OCI-LY3 (cell line): Measurements from ENCODE around the gene IL22.

Experiments
- EZH2phosphoT487 ChIP-seq: fragments of 200-600 bp; shearing (Covaris generic); IDR thresholded peaks from 2 replicates; pipeline ENCODE4 v1.6.1; 2018; ENCODE audit warnings: antibody characterized with exemption, mixed run types, low read depth
- TF ChIP-seq, protein P1 (sequence below): fragments of 200-600, 300-600 bp; sonication (generic); IDR thresholded peaks from 2 replicates; pipeline ENCODE4 v1.5.1; 2014; ENCODE audit warnings: antibody characterized with exemption, low read length, low read depth

GRCh38 chr12:68207276-68207675 lies 46.1 kb downstream of the IL22 start:
- no peak for TF ChIP-seq EZH2phosphoT487
- TF ChIP-seq, protein P1, sequence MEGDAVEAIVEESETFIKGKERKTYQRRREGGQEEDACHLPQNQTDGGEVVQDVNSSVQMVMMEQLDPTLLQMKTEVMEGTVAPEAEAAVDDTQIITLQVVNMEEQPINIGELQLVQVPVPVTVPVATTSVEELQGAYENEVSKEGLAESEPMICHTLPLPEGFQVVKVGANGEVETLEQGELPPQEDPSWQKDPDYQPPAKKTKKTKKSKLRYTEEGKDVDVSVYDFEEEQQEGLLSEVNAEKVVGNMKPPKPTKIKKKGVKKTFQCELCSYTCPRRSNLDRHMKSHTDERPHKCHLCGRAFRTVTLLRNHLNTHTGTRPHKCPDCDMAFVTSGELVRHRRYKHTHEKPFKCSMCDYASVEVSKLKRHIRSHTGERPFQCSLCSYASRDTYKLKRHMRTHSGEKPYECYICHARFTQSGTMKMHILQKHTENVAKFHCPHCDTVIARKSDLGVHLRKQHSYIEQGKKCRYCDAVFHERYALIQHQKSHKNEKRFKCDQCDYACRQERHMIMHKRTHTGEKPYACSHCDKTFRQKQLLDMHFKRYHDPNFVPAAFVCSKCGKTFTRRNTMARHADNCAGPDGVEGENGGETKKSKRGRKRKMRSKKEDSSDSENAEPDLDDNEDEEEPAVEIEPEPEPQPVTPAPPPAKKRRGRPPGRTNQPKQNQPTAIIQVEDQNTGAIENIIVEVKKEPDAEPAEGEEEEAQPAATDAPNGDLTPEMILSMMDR = no peak
